Loucy (cell line): ENCODE results near the gene TOP3A.

Source experiments
- H2AFZ ChIP-seq: fragments of 200-600 bp; sonication (generic); 2 replicates; pipeline ENCODE4 v1.6.0; 2016; ENCODE audit warnings: antibody characterized with exemption, mild to moderate bottlenecking, low read length, moderate library complexity
- H3F3A ChIP-seq: fragments of 200-600 bp; 2 replicates; pipeline ENCODE4 v1.6.0; 2016; ENCODE audit warnings: antibody characterized with exemption, low read depth, mild to moderate bottlenecking
- H3K27me3 ChIP-seq: fragments of 200-600 bp; sonication (generic); 2 replicates; pipeline ENCODE4 v1.6.1; 2014; ENCODE audit warnings: low read length, mild to moderate bottlenecking; ENCODE audit not compliant: insufficient read depth, poor library complexity, severe bottlenecking
- H3K36me3 ChIP-seq: fragments of 200-600 bp; sonication (generic); 2 replicates; pipeline ENCODE4 v1.6.1; 2016; ENCODE audit warnings: low read length; ENCODE audit not compliant: insufficient read depth
- H3K4me1 ChIP-seq: fragments of 200-600 bp; sonication (generic); 2 replicates; pipeline ENCODE4 v1.5.1; 2014; ENCODE audit warnings: low read length, mild to moderate bottlenecking; ENCODE audit not compliant: insufficient read depth, poor library complexity, severe bottlenecking
- H3K4me2 ChIP-seq: fragments of 200-600 bp; sonication (generic); 2 replicates; pipeline ENCODE4 v1.6.0; 2014; ENCODE audit warnings: antibody characterized with exemption, low read length, low read depth, mild to moderate bottlenecking; ENCODE audit not compliant: poor library complexity, severe bottlenecking
- H3K4me3 ChIP-seq: fragments of 200-600 bp; sonication (generic); 2 replicates; pipeline ENCODE4 v1.5.1; 2014; ENCODE audit warnings: low read length, mild to moderate bottlenecking, mixed read lengths; ENCODE audit not compliant: poor library complexity, severe bottlenecking
- H3K79me2 ChIP-seq: fragments of 200-600 bp; sonication (generic); 2 replicates; pipeline ENCODE4 v1.6.1; 2014; ENCODE audit warnings: low read length; ENCODE audit not compliant: insufficient read depth
- H3K9ac ChIP-seq: fragments of 200-600 bp; sonication (generic); 2 replicates; pipeline ENCODE4 v1.6.0; 2014; ENCODE audit warnings: mild to moderate bottlenecking, low read depth, low read length, moderate library complexity; ENCODE audit not compliant: poor library complexity, severe bottlenecking
- H3K9me2 ChIP-seq: fragments of 200-600 bp; sonication (generic); replicated peaks from 2 replicates; pipeline ENCODE4 v1.6.1; 2016; ENCODE audit warnings: low read depth, low read length, mixed read lengths
- H3K9me3 ChIP-seq: fragments of 200-600 bp; sonication (generic); 2 replicates; pipeline ENCODE4 v1.6.1; 2014; ENCODE audit warnings: mild to moderate bottlenecking, antibody characterized with exemption, low read length, low read depth; ENCODE audit not compliant: insufficient read depth
- H4K20me1 ChIP-seq: fragments of 200-600 bp; sonication (generic); 2 replicates; pipeline ENCODE4 v1.6.0; 2014; ENCODE audit warnings: antibody characterized with exemption, low read length, mild to moderate bottlenecking; ENCODE audit not compliant: insufficient read depth, poor library complexity, severe bottlenecking
- EZH2phosphoT487 ChIP-seq: fragments of 200-600 bp; IDR thresholded peaks from 2 replicates; pipeline ENCODE4 v1.6.1; 2018; ENCODE audit warnings: antibody characterized with exemption, mild to moderate bottlenecking, moderate library complexity, borderline replicate concordance
- TF ChIP-seq, protein P1 (sequence below): fragments of 200-600 bp; sonication (generic); conservative IDR thresholded peaks from 2 replicates; pipeline ENCODE4 v1.5.1; 2014; ENCODE audit warnings: mild to moderate bottlenecking, antibody characterized with exemption, low read length

Gene TOP3A

GRCh38 chr17:18327093-18327492 is 12.3 kb upstream of the TOP3A start:
- H4K20me1 ChIP-seq: no peaks in the 10 kb centered on the region
- H3K27me3 ChIP-seq: no peaks in the 10 kb centered on the region
- no peak overlapping the region for H2AFZ ChIP-seq
- no peaks in the 10 kb centered on the region; the same call in 1 of the 2 replicates for H3K79me2 ChIP-seq
- no peak overlapping the region for H3K9ac ChIP-seq
- TF ChIP-seq, protein P1, sequence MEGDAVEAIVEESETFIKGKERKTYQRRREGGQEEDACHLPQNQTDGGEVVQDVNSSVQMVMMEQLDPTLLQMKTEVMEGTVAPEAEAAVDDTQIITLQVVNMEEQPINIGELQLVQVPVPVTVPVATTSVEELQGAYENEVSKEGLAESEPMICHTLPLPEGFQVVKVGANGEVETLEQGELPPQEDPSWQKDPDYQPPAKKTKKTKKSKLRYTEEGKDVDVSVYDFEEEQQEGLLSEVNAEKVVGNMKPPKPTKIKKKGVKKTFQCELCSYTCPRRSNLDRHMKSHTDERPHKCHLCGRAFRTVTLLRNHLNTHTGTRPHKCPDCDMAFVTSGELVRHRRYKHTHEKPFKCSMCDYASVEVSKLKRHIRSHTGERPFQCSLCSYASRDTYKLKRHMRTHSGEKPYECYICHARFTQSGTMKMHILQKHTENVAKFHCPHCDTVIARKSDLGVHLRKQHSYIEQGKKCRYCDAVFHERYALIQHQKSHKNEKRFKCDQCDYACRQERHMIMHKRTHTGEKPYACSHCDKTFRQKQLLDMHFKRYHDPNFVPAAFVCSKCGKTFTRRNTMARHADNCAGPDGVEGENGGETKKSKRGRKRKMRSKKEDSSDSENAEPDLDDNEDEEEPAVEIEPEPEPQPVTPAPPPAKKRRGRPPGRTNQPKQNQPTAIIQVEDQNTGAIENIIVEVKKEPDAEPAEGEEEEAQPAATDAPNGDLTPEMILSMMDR: no peak
- no peak for TF ChIP-seq EZH2phosphoT487
- no peaks in the 10 kb centered on the region for H3K4me1 ChIP-seq
- H3K9me3 ChIP-seq: no peaks in the 10 kb centered on the region
- H3K9me2 ChIP-seq: no peaks in the 10 kb centered on the region
- no peak overlapping the region for H3K4me3 ChIP-seq
- peaks cover 25% of the 10 kb centered on the region for H3K36me3 ChIP-seq
- no peak overlapping the region for H3K4me2 ChIP-seq
- no peaks in the 10 kb centered on the region for H3F3A ChIP-seq

DNA sequence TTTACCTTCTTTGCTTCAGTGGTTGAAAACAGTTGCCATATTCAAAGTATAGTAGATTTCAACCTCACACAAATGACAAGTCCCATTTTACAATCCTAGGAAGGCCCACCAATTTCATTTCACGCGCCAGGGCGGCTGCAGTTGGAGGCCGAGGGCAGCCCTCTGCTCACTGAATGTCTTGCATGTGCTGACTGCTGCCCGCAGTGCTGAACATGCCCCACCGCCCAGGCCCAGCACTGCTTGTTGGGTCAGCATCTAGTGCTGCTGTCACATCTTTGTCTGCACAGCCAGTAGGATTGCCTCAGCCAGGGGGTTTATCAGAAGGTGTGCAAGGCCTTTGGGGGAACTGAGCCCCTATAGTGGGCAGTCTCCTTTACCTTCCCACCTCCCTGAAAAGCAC is 11.8 kb upstream of the TOP3A start:
- no peak overlapping the region for H3K4me3 ChIP-seq
- H3K9ac ChIP-seq: no peak overlapping the region
- no peaks in the 10 kb centered on the region for H3F3A ChIP-seq
- H3K9me2 ChIP-seq: no peaks in the 10 kb centered on the region
- H4K20me1 ChIP-seq: no peaks in the 10 kb centered on the region
- H2AFZ ChIP-seq: no peak overlapping the region
- H3K4me1 ChIP-seq: no peaks in the 10 kb centered on the region
- no peak overlapping the region for H3K4me2 ChIP-seq
- H3K36me3 ChIP-seq: peaks cover 20% of the 10 kb centered on the region; the same call in 1 of the 2 replicates
- no peaks in the 10 kb centered on the region for H3K27me3 ChIP-seq
- no peaks in the 10 kb centered on the region; the same call in 1 of the 2 replicates for H3K79me2 ChIP-seq
- no peaks in the 10 kb centered on the region for H3K9me3 ChIP-seq
- no peak for TF ChIP-seq EZH2phosphoT487
- TF ChIP-seq, protein P1: no peak

DNA sequence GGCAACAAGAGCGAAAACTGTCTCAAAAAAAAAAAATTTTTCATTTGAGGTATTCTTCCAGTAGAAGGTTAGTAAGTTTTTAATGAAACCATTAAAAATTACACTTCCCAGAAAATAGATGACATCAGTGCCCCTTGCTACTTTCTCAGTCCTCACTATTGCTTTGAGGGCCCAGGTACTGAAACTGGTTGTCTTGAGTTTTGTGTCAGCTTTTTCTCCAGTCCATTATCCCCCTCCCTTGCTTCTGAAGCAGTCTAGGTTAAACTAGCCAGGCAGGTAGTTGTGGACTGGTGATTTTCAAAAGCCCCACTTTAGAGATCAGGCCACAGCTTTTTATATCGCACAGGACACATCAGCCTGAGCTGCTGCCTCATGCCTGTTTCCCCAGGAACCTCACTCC is 11.2 kb upstream of the TOP3A start:
- no peaks in the 10 kb centered on the region for H3K9me2 ChIP-seq
- H3K36me3 ChIP-seq: peaks cover 20% of the 10 kb centered on the region; the same call in 1 of the 2 replicates
- H2AFZ ChIP-seq: no peak overlapping the region
- H3K79me2 ChIP-seq: no peaks in the 10 kb centered on the region; the same call in 1 of the 2 replicates
- no peaks in the 10 kb centered on the region for H3K27me3 ChIP-seq
- H3K9me3 ChIP-seq: no peaks in the 10 kb centered on the region
- no peaks in the 10 kb centered on the region for H3K4me1 ChIP-seq
- H3K4me2 ChIP-seq: no peak overlapping the region
- no peaks in the 10 kb centered on the region for H3F3A ChIP-seq
- H3K4me3 ChIP-seq: no peak overlapping the region
- TF ChIP-seq, protein P1: no peak
- no peak for TF ChIP-seq EZH2phosphoT487
- no peak overlapping the region for H3K9ac ChIP-seq
- no peaks in the 10 kb centered on the region for H4K20me1 ChIP-seq
